Activated T-cell treated with anti-CD3 and anti-CD28 coated beads, Interleukin-2, amount 50 U/mL, for 72 hours (primary cell): Measurements from ENCODE around the gene LDLRAD3. TPM values are rescaled to one million over a fixed set of nuclear protein-coding genes. Genes with fewer than 3 reads are reported as not detected.

Source experiments
- ATAC-seq, 2 donors: fragments of 150-1000 bp; cut with Tn5 transposase; replicated peaks in 1 of 2; 2 replicates each; pipeline ENCODE4 v1.10.0; 2021; ENCODE audit warnings: moderate library complexity in 2 of 2, mild to moderate bottlenecking in 1 of 2
- DNase-seq, 2 donors: peaks; one replicate each; pipeline ENCODE4 v3.0.0; 2021 to 2022; ENCODE audit warnings: mixed read lengths in 1 of 2
- H3K27ac Mint-ChIP-seq: one replicate; pipeline ENCODE4 v1.8.0; 2022; ENCODE audit warnings: mild to moderate bottlenecking, moderate library complexity, mixed read lengths
- H3K27me3 Mint-ChIP-seq: one replicate; pipeline ENCODE4 v1.8.0; 2022; ENCODE audit warnings: low read depth, mixed read lengths
- H3K36me3 Mint-ChIP-seq, 2 donors: one replicate each; pipeline ENCODE4 v1.8.0; 2022; ENCODE audit warnings: mixed read lengths in 2 of 2, mild to moderate bottlenecking in 1 of 2; ENCODE audit not compliant: insufficient read depth in 2 of 2
- H3K4me1 Mint-ChIP-seq: one replicate; pipeline ENCODE4 v1.8.0; 2022; ENCODE audit warnings: low read depth, mixed read lengths
- H3K4me3 Mint-ChIP-seq, 2 donors: one replicate each; pipeline ENCODE4 v1.8.0; 2022; ENCODE audit warnings: mild to moderate bottlenecking in 2 of 2, mixed read lengths in 2 of 2, moderate library complexity in 2 of 2
- H3K9me3 Mint-ChIP-seq, 2 donors: one replicate each; pipeline ENCODE4 v1.8.0; 2022; ENCODE audit warnings: mixed read lengths in 2 of 2
- total RNA-seq, 2 donors: library from RNA; stranded (reverse); gene quantifications; one replicate each; pipeline ENCODE4 v1.2.3, GENCODE V29; 2022

Gene LDLRAD3
- total RNA-seq, 2 donors from 2014 or later = not detected

GRCh38 chr11:35971841-35972422 is 28.1 kb downstream of the LDLRAD3 start:
- no peak overlapping the region for H3K4me3 Mint-ChIP-seq
- no peak overlapping the region for H3K27ac Mint-ChIP-seq
- no peaks in the 10 kb centered on the region for H3K36me3 Mint-ChIP-seq
- H3K9me3 Mint-ChIP-seq = peaks cover 0 to 2% of the 10 kb centered on the region in 2 donors
- peaks cover 12% of the 10 kb centered on the region for H3K4me1 Mint-ChIP-seq
- H3K27me3 Mint-ChIP-seq = peaks cover 26% of the 10 kb centered on the region
- DNase-seq = no peak
- no peak for ATAC-seq

GRCh38 chr11:35974882-35975589 is 31.2 kb downstream of the LDLRAD3 start:
- Mint-ChIP-seq H3K4me3 (no peak overlapping the region), H3K36me3 (no peaks in the 10 kb centered on the region), H3K27ac (no peak overlapping the region)

DNA sequence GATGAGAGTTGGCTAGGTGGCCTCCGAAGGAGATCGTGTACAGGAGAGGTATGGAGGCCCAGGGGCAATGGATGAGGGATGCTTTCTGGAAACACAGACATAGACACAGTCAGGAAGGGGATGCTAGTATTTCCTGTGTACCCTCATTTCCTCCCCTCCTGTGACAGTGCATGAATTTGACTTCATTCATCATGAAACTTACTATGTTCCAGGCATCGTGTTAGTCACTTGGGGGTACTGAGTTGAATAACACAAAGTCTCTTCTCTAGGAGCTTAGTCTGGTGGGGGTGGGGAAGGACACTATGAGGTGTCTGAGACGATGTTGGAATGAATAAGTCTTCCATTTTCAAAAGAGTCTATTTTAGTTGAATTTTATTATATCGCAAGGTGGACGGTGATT is 32.6 kb downstream of the LDLRAD3 start:
- DNase-seq (no peak), ATAC-seq (peak in 1 of 2 donors; percentile 62)
- Mint-ChIP-seq H3K9me3 (peaks cover 0 to 2% of the 10 kb centered on the region in 2 donors), H3K36me3 (no peaks in the 10 kb centered on the region), H3K4me3 (no peak overlapping the region), H3K27me3 (peaks cover 23% of the 10 kb centered on the region), H3K27ac (no peak overlapping the region), H3K4me1 (peaks cover 10% of the 10 kb centered on the region)

More at GRCh38 chr11:35974882-35975589, 31.2 kb downstream of the LDLRAD3 start:
- DNase-seq (no peak), ATAC-seq (no peak)
- peaks cover 12% of the 10 kb centered on the region for H3K4me1 Mint-ChIP-seq
- peaks cover 0 to 2% of the 10 kb centered on the region in 2 donors for H3K9me3 Mint-ChIP-seq
- H3K27me3 Mint-ChIP-seq = peaks cover 26% of the 10 kb centered on the region

GRCh38 chr11:35978183-35978582 is 34.3 kb downstream of the LDLRAD3 start:
- H3K4me3 Mint-ChIP-seq = no peak overlapping the region
- no peaks in the 10 kb centered on the region for H3K4me1 Mint-ChIP-seq
- H3K27ac Mint-ChIP-seq = no peak overlapping the region
- peaks cover 0 to 2% of the 10 kb centered on the region in 2 donors for H3K9me3 Mint-ChIP-seq
- DNase-seq (no peak), ATAC-seq (no peak)
- H3K36me3 Mint-ChIP-seq = no peaks in the 10 kb centered on the region
- H3K27me3 Mint-ChIP-seq = peaks cover 15% of the 10 kb centered on the region

DNA sequence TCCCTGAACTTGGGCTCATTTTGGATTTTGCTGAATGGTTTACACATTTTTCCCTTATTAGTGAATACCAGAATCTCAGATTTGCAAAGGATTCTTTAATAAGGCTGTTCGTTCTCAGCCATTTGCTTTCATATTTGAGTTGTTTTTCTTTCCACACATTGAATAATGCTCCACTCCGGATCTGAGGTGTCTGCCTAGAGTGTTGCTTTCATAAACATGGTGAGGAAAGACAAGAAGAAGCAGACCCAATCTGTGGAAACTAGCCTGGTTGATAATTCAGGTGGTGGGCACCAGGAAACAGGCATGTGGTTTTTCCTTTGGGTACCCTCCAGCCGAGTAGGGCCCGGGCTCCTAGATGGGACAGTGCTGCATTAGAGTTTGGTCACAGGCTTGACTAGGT is 35.0 kb downstream of the LDLRAD3 start:
- DNase-seq = no peak
- no peaks in the 10 kb centered on the region for H3K36me3 Mint-ChIP-seq
- no peak overlapping the region for H3K27ac Mint-ChIP-seq
- ATAC-seq = no peak
- no peak overlapping the region for H3K4me3 Mint-ChIP-seq
- H3K4me1 Mint-ChIP-seq = no peaks in the 10 kb centered on the region
- H3K27me3 Mint-ChIP-seq = peaks cover 15% of the 10 kb centered on the region
- H3K9me3 Mint-ChIP-seq = peaks cover 0 to 2% of the 10 kb centered on the region in 2 donors

GRCh38 chr11:35980686-35981390 is 37.0 kb downstream of the LDLRAD3 start:
- peaks cover 8% of the 10 kb centered on the region for H3K27me3 Mint-ChIP-seq
- peaks cover 0 to 2% of the 10 kb centered on the region in 2 donors for H3K9me3 Mint-ChIP-seq
- DNase-seq (no peak), ATAC-seq (no peak)
- no peak overlapping the region for H3K27ac Mint-ChIP-seq
- no peak overlapping the region for H3K4me3 Mint-ChIP-seq
- H3K36me3 Mint-ChIP-seq = no peaks in the 10 kb centered on the region
- no peaks in the 10 kb centered on the region for H3K4me1 Mint-ChIP-seq

GRCh38 chr11:35981581-35981980 is 37.7 kb downstream of the LDLRAD3 start:
- Mint-ChIP-seq H3K9me3 (no peaks in the 10 kb centered on the region), H3K4me3 (no peak overlapping the region), H3K4me1 (no peaks in the 10 kb centered on the region), H3K27ac (no peak overlapping the region), H3K27me3 (peaks cover under 1% of the 10 kb centered on the region), H3K36me3 (no peaks in the 10 kb centered on the region)
- DNase-seq (no peak), ATAC-seq (no peak)

GRCh38 chr11:35982061-35982460 is 38.2 kb downstream of the LDLRAD3 start:
- Mint-ChIP-seq H3K36me3 (no peaks in the 10 kb centered on the region), H3K4me3 (no peak overlapping the region), H3K27me3 (no peaks in the 10 kb centered on the region), H3K4me1 (no peaks in the 10 kb centered on the region), H3K9me3 (no peaks in the 10 kb centered on the region), H3K27ac (no peak overlapping the region)
- no peak for ATAC-seq
- DNase-seq = no peak

DNA sequence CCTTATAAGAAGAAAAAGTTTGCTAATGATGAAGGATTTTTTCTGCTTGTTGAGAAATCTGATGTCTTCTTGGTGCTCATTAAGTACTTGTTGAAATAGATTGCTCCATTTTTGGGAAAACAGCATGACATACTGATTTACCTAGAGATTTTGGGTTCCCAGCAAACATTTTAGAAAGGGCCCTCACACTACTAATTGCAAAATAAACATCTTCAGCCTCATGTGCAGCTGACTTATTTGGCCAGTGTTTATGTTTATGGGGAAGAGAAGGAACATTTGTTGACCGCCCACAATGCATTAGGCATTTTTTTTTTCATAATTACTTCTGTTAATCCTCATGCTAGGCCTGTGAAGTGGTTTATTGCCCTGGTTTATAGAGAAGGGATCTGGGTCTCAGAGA is 40.1 kb downstream of the LDLRAD3 start:
- no peak for ATAC-seq

DNA sequence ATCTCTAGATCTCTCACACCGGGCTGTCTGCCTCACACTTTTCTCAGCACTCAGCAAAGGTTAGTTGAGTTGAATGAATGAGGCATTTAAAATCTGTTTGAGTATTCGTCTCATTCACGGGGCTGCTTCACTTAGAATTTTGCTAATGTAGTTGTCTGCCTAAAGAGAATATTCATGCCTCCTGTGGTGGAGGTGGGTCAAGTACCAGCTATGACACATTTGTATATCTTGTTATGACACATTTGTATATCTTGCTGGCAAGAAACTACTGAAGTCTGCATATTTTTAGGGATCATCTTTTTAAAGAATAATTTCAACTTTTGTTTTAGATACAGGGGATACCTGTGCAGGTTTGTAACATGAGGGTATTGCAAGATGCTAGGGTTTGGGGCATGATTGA is 43.1 kb downstream of the LDLRAD3 start:
- Mint-ChIP-seq H3K27me3 (peaks cover 11% of the 10 kb centered on the region), H3K4me1 (no peaks in the 10 kb centered on the region), H3K27ac (no peak overlapping the region), H3K4me3 (no peak overlapping the region), H3K36me3 (peaks cover 0 to 2% of the 10 kb centered on the region in 2 donors), H3K9me3 (no peaks in the 10 kb centered on the region)
- DNase-seq (no peak), ATAC-seq (peak in 1 of 2 donors; percentile 26)

More for the DNA sequence above, 40.1 kb downstream of the LDLRAD3 start:
- Mint-ChIP-seq H3K27me3 (no peaks in the 10 kb centered on the region), H3K4me1 (no peaks in the 10 kb centered on the region), H3K9me3 (no peaks in the 10 kb centered on the region), H3K36me3 (no peaks in the 10 kb centered on the region), H3K27ac (no peak overlapping the region), H3K4me3 (no peak overlapping the region)
- DNase-seq = no peak

DNA sequence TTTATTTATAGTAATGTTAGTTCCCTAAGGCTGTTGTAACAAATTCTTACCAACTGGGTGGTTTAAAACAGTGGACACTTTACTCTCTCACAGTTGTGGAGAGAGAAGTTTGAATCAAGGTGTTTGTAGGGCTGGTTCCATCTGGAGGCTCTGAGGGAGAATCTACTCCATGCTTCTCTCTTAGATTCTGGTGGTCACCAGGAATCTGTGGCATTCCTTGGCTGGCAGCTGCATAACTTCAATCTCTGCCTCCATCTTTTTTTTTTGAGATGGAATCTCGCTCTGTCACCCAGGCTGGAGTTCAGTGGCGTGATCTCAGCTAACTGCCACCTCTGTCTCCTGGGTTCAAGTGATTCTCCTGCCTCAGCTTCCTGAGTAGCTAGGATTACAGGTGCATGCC is 46.3 kb downstream of the LDLRAD3 start:
- DNase-seq (no peak), ATAC-seq (no peak)
- H3K27me3 Mint-ChIP-seq = peaks cover 36% of the 10 kb centered on the region
- H3K4me1 Mint-ChIP-seq = peaks cover 5% of the 10 kb centered on the region
- peaks cover 0 to 2% of the 10 kb centered on the region in 2 donors for H3K36me3 Mint-ChIP-seq
- H3K27ac Mint-ChIP-seq = no peak overlapping the region
- no peak overlapping the region for H3K4me3 Mint-ChIP-seq
- H3K9me3 Mint-ChIP-seq = peaks cover 0 to 2% of the 10 kb centered on the region in 2 donors

- ATAC-seq = no peak
- Mint-ChIP-seq H3K36me3 (peaks cover 0 to 2% of the 10 kb centered on the region in 2 donors), H3K9me3 (peaks cover 0 to 2% of the 10 kb centered on the region in 2 donors), H3K4me1 (peaks cover 5% of the 10 kb centered on the region), H3K4me3 (no peak overlapping the region), H3K27me3 (peaks cover 43% of the 10 kb centered on the region), H3K27ac (peak overlapping the region; percentile 9)
- DNase-seq = no peak
Measured at GRCh38 chr11:35990816-35991215, 47.0 kb downstream of the LDLRAD3 start.

DNA sequence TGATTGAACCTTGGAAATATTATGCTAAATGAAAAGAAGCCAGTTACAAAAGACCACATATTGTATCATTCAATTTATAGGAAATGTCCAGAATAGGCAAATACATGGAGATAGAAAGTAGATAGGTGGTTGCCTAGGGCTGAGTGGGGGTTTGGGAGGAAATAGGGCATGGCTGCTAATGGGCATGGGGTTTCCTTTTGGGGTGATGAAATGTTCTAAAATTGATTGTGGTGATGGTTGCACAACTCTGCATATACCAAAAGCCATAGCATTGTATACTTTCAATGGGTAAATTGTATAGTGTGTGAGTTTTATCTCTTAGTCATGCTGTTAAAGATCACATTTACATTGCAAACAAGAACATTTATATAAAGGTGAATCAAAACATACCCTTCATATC is 48.7 kb downstream of the LDLRAD3 start:
- DNase-seq = no peak
- no peak for ATAC-seq
- H3K4me1 Mint-ChIP-seq = peaks cover 5% of the 10 kb centered on the region
- peaks cover 0 to 2% of the 10 kb centered on the region in 2 donors for H3K9me3 Mint-ChIP-seq
- H3K27ac Mint-ChIP-seq = no peak overlapping the region
- peaks cover 50% of the 10 kb centered on the region for H3K27me3 Mint-ChIP-seq
- H3K36me3 Mint-ChIP-seq = peaks cover 0 to 2% of the 10 kb centered on the region in 2 donors
- no peak overlapping the region for H3K4me3 Mint-ChIP-seq
